SU-DHL-6 (cell line): ENCODE measurements around the gene ATP6V1B1.

Source experiments
- H2AFZ ChIP-seq: fragments of 200-600 bp; sonication (generic); 2 replicates; pipeline ENCODE4 v1.6.1; 2014; ENCODE audit warnings: low read depth, mild to moderate bottlenecking, moderate library complexity, mixed read lengths, antibody characterized with exemption, low read length; ENCODE audit not compliant: severe bottlenecking
- H3F3A ChIP-seq: fragments of 200-600 bp; shearing (Covaris generic); 2 replicates; pipeline ENCODE4 v1.6.0; 2016; ENCODE audit warnings: antibody characterized with exemption, mild to moderate bottlenecking; ENCODE audit not compliant: insufficient read depth
- H3K27ac ChIP-seq: fragments of 200-600 bp; sonication (generic); 2 replicates; pipeline ENCODE4 v1.5.1; 2016; ENCODE audit warnings: low read depth, mild to moderate bottlenecking, low read length, moderate library complexity, mixed read lengths
- H3K27me3 ChIP-seq: fragments of 200-600 bp; sonication (generic), shearing (Covaris generic); 2 replicates; pipeline ENCODE4 v1.6.0; 2014; ENCODE audit warnings: mild to moderate bottlenecking, low read length
- H3K36me3 ChIP-seq: fragments of 200-600 bp; sonication (generic); 2 replicates; pipeline ENCODE4 v1.6.1; 2014; ENCODE audit warnings: mild to moderate bottlenecking, low read length, mixed read lengths
- H3K4me2 ChIP-seq: fragments of 300-600, 200-600 bp; shearing (Covaris generic), sonication (generic); 2 replicates; pipeline ENCODE4 v1.6.0; 2014; ENCODE audit warnings: low read length, low read depth, mild to moderate bottlenecking; ENCODE audit not compliant: poor library complexity, severe bottlenecking
- H3K4me3 ChIP-seq: fragments of 200-600 bp; sonication (generic); 2 replicates; pipeline ENCODE4 v1.5.1; 2014; ENCODE audit warnings: antibody characterized with exemption, low read length, mild to moderate bottlenecking, mixed read lengths; ENCODE audit not compliant: insufficient read depth, poor library complexity, severe bottlenecking
- H3K79me2 ChIP-seq: fragments of 200-600 bp; sonication (generic); 2 replicates; pipeline ENCODE4 v1.6.1; 2014; ENCODE audit warnings: mild to moderate bottlenecking, low read length, moderate library complexity; ENCODE audit not compliant: insufficient read depth
- H3K9ac ChIP-seq: fragments of 200-600 bp; sonication (generic); 2 replicates; pipeline ENCODE4 v1.7.0; 2014; ENCODE audit warnings: mild to moderate bottlenecking, low read length
- H3K9me2 ChIP-seq: fragments of 200-600 bp; sonication (generic); replicated peaks from 2 replicates; pipeline ENCODE4 v1.6.1; 2014; ENCODE audit warnings: low read length; ENCODE audit not compliant: insufficient read depth
- H3K9me3 ChIP-seq: fragments of 200-600 bp; sonication (generic); 2 replicates; pipeline ENCODE4 v1.6.1; 2014; ENCODE audit warnings: low read length, mixed read lengths; ENCODE audit not compliant: insufficient read depth
- H4K20me1 ChIP-seq: fragments of 200-600 bp; sonication (generic); 2 replicates; pipeline ENCODE4 v1.6.1; 2014; ENCODE audit warnings: low read depth, mild to moderate bottlenecking, antibody characterized with exemption, low read length, moderate library complexity, mixed read lengths
- EZH2phosphoT487 ChIP-seq: fragments of 200-600 bp; sonication (generic), shearing (Covaris generic); conservative IDR thresholded peaks from 2 replicates; pipeline ENCODE4 v1.6.1; 2018; ENCODE audit warnings: mild to moderate bottlenecking, antibody characterized with exemption, low read length, moderate library complexity, mixed read lengths
- TF ChIP-seq, protein P1 (sequence below): fragments of 200-600 bp; sonication (generic); IDR thresholded peaks from one replicate; pipeline ENCODE4 v1.5.1; 2017; ENCODE audit warnings: antibody characterized with exemption, mild to moderate bottlenecking, low read length, moderate library complexity; ENCODE audit not compliant: insufficient read depth, poor library complexity, severe bottlenecking

The ATP6V1B1 gene

GRCh38 chr2:70941701-70942100, 6.0 kb downstream of the ATP6V1B1 start:
- H3K9ac ChIP-seq: no peak overlapping the region
- no peaks in the 10 kb centered on the region for H3K36me3 ChIP-seq
- H3K79me2 ChIP-seq: no peaks in the 10 kb centered on the region
- no peak overlapping the region for H2AFZ ChIP-seq
- no peak overlapping the region for H3K27ac ChIP-seq
- H3K4me3 ChIP-seq: no peak overlapping the region
- no peak for TF ChIP-seq EZH2phosphoT487
- TF ChIP-seq, protein P1, sequence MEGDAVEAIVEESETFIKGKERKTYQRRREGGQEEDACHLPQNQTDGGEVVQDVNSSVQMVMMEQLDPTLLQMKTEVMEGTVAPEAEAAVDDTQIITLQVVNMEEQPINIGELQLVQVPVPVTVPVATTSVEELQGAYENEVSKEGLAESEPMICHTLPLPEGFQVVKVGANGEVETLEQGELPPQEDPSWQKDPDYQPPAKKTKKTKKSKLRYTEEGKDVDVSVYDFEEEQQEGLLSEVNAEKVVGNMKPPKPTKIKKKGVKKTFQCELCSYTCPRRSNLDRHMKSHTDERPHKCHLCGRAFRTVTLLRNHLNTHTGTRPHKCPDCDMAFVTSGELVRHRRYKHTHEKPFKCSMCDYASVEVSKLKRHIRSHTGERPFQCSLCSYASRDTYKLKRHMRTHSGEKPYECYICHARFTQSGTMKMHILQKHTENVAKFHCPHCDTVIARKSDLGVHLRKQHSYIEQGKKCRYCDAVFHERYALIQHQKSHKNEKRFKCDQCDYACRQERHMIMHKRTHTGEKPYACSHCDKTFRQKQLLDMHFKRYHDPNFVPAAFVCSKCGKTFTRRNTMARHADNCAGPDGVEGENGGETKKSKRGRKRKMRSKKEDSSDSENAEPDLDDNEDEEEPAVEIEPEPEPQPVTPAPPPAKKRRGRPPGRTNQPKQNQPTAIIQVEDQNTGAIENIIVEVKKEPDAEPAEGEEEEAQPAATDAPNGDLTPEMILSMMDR: no peak
- no peak overlapping the region for H3K4me2 ChIP-seq
- no peaks in the 10 kb centered on the region for H4K20me1 ChIP-seq
- no peaks in the 10 kb centered on the region for H3F3A ChIP-seq
- H3K9me3 ChIP-seq: no peaks in the 10 kb centered on the region
- H3K27me3 ChIP-seq: no peaks in the 10 kb centered on the region
- no peaks in the 10 kb centered on the region for H3K9me2 ChIP-seq

DNA sequence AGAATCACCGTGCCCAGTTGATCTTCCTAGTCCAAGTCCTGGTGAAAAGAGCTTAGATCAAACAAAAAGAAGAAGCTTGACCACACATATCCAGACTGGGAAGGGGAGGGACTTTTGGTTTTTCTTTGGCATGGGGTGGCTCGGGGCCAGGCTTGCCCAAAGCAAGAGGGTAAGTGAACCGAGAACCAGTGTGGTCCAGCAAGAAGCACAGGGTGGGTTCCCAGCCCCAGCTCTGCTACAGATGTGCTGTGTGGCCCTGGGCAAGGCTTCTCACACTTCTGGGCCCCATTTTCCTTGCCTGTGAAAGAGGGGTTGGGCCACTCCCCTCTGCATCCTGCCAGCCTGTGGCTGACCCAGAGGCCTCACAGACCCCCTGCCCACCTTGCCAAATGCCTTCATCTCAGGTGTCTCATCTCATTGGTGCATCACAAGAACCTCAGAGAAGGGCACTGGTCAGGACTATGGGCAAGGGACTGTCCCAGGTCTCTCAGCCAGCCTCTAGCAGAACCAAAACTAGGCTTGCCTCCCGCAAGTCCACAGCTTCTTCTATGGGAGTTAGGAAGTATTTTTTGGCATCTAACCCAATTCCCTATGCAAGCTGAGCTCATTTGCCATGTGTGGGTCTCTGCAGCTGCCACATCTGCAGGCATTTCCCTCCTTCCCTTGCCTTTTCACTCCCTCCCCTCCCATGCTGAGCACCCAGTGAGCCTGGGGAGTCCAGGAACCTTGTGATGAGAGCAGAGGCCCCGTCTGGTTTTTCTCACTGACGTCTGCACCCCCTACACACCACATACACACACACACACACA, 6.9 kb downstream of the ATP6V1B1 start:
- Histone ChIP-seq H3K4me2 (no peak overlapping the region), H3K36me3 (no peaks in the 10 kb centered on the region), H3K27me3 (no peaks in the 10 kb centered on the region), H3K79me2 (no peaks in the 10 kb centered on the region), H3K27ac (no peak overlapping the region), H2AFZ (no peak overlapping the region), H3K9me3 (no peaks in the 10 kb centered on the region), H3F3A (no peaks in the 10 kb centered on the region), H3K9ac (no peak overlapping the region), H4K20me1 (no peaks in the 10 kb centered on the region), H3K9me2 (no peaks in the 10 kb centered on the region), H3K4me3 (no peak overlapping the region)
- no peak for TF ChIP-seq EZH2phosphoT487
- TF ChIP-seq, protein P1: no peak

DNA sequence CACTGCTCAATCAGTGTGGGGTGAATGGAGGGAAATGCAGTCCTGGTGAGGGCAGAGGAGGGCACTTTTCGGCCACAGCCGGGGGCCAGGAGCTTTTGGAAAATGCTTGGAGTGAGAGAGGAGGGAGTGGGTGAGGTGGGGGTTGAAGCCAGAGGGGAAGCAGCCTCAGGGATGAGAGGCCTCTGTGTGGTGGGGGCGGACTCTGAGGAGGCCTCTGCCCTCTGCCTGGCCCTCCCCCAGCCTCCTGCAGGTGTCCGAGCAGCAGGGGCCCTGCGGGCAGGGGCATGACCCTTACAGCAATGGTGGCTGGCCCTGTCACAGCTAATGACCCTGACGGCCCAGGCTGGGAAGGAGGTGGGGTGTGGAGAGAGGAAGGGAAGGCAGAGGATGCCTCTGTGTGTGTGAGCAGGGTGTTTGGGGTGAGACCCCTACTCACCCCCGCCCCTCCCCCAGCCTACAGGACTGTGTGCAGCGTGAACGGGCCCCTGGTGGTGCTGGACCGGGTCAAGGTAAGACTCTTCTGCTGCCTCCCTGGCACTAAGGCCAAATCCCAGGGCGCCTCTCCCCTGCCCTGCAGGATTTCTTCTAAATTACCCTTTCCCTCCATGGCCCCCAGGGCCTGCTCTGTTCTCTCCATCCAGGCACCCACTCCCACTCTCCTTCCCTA, 7.6 kb downstream of the ATP6V1B1 start:
- H3K79me2 ChIP-seq: no peaks in the 10 kb centered on the region
- H3K27ac ChIP-seq: no peak overlapping the region

More for the DNA sequence above, 7.6 kb downstream of the ATP6V1B1 start:
- no peak overlapping the region for H3K4me3 ChIP-seq
- no peaks in the 10 kb centered on the region for H4K20me1 ChIP-seq
- H3K9me3 ChIP-seq: no peaks in the 10 kb centered on the region
- no peaks in the 10 kb centered on the region for H3K36me3 ChIP-seq
- TF ChIP-seq EZH2phosphoT487: no peak
- TF ChIP-seq, protein P1: no peak
- H3K9me2 ChIP-seq: no peaks in the 10 kb centered on the region
- H3F3A ChIP-seq: no peaks in the 10 kb centered on the region
- H3K27me3 ChIP-seq: no peaks in the 10 kb centered on the region
- no peak overlapping the region for H3K9ac ChIP-seq
- no peak overlapping the region for H2AFZ ChIP-seq
- H3K4me2 ChIP-seq: no peak overlapping the region
